ENCODE measurements around the gene COL18A1.
"Not testable (repeated sequence)": the region's sequence is repeated elsewhere in the genome, so short reads cannot be mapped to it uniquely, and the experiment has no call there.

COL18A1 gene

GRCh38 chr21:45429221-45430175 lies 24.5 kb downstream of the COL18A1 start:
- DNase-seq, result no peak

GRCh38 chr21:45430521-45431501 lies 25.8 kb downstream of the COL18A1 start:
- DNase-seq, result no peak

- DNase-seq, result no peak
Measured at GRCh38 chr21:45431781-45432572, 27.0 kb downstream of the COL18A1 start.

DNA sequence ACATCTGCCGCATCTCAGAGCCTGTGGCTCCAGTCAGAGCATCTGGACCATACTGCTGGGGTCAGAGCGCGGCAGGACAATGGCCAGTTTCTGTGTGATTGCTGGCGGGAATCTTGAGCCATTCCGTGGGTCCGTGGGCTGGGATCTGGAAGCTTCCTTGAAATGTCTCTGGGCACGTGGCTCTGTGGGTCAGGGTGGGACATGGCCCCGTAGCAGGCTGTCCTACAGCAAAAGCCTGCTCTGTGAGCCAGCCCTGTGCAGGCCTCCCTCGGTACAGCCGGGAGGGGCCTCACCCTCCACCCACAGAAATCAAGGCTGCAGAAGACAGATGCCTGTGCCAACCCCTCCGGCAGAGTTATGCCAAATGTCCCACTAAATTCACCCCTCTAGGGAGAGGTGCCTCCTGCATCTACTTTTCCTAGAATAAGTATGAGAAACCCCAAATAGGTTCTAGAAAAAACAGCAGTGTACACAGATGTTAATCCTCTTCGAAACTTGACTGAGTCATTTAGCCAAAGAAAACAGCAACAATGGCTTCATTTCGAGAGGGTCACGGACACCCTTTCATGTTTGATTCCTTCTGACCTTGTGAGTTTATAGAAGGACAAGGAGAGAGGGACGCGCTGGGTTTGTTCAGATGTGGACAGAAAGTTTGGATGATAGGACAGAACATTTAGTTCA lies 27.8 kb downstream of the COL18A1 start:
- no peak for DNase-seq

DNA sequence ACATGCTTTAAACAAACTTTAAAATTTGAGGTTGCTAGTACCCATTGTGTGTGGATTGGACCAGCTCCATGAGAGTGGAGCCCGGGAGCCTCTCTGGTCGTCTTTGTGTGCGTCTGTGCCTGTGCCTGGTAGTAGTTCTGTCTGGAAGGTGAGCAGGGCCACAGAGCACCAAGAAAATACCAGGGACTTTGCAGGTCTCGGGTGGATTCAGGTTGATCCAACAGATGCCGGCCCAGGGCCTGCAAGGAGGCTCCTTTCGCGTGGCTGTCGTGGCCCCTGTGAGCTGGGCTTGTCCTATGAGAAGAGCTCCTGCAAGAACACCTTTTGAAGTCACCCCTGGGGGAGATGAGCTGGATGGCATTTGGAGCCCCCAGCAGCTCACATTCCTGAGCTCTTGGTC lies 28.3 kb downstream of the COL18A1 start:
- no peak for DNase-seq

GRCh38 chr21:45433911-45434644 lies 29.1 kb downstream of the COL18A1 start:
- no peak for DNase-seq

GRCh38 chr21:45434645-45435217 lies 29.8 kb downstream of the COL18A1 start:
- DNase-seq, result no peak

GRCh38 chr21:45435405-45435981 lies 30.5 kb downstream of the COL18A1 start:
- DNase-seq, result no peak

DNA sequence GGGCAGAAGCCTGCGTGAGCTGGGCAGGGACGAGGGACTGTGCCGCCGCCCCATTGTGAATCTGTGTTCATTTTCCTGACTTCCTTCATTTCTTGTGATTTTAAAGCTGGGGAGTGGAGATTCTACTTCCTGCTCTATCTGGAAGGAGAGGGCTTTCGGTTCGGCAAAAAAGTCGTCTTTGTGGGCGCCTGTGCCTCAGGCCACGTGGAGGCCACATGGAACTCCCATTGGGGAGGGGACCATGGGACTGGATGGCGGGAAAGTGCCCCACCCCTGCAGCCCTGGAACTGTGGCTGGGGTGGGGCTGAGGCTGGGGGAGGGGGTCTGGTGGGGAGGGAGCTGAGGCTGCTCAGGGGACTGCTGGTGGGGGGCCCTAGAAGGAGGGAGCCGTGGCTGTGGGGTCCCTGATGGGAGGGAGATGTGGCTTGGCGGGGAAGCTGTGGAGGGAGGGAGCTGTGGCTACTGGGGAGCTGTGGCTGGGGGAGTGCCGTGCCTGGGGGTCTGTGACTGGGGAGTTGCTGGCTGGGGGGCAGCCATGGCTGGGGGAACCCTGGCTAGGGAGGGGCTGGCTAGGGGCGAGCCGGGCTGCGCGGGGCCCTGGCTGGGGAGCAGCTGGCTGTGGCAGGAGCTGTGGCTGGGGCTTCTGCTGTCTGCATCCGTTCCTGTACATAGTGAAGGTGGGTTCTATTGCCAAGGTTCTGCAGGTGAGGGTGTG lies 31.5 kb downstream of the COL18A1 start:
- DNase-seq, result no peak

- not testable (repeated sequence) for DNase-seq
Measured at GRCh38 chr21:45437844-45438243, 32.9 kb downstream of the COL18A1 start.

DNA sequence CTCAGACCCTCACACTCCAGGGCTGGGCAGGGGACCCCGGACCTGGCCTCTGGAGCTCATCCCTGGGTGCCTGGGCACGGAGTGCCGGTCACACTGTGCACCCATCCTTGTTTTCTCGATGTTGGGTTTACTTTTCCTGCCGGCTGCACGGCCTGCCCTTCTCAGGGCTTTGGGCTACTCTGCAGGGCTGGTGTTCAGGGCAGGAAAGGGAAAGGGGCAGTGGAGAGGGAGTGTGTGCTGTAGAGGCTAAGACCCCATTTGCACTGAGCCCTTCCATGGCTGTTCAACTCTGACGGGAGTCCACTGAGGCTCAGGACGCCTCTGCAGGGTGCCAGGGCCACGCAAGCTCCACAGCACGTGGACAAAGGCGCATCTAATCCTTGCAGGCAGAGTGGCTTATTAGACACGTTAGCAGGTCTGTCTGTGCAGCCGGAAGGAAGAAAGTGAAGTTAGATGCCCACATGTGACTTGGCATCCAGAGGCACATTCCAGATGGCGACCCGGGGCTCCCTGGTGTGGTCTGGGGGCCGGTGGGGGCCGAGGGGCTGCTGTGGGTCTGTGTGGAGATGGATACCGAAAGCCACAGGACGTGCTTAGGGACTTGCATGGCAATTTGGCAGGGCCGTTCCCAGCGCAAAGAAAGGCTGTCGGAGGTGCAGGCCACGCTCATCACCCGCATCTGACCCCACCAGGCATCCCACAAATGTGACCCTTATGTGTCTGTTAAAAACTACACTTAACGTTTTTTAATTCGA lies 33.6 kb downstream of the COL18A1 start:
- no peak for DNase-seq

DNA sequence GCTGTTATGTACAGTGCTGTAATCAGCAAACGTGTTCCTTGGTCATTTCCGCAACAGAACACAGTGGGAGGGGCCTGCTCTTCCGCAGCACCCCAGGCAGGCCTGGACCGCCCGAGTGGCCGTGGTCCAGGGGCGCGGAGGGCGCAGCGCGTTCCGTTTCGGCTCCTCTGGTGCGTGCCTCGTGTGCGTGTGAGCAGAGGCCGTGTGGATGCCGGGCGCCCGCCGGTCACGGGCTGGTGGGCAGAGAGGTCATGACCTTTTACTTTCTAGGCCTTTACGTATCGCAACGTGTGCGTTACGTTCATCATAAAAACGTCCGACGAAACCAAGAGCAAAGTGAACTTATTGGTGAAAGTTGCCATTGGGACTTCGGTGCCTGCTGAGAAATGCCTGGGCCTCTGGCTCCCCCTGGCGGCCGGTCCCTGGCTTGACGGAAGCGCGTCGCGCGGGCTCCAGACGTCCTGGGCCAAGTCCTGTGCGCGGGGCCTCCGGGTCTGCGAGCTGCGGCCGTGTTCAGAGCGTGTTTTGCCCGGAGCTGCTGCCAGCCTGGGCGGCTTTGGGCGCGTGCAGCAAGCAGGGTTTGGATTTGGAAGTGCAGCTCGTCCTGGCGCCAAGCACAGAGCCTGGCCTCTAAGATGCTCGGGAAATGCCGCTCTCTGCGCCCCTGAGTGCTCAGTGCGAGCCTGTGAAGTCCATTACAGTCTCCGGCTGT lies 34.4 kb downstream of the COL18A1 start:
- peak; percentile 57 for DNase-seq

DNA sequence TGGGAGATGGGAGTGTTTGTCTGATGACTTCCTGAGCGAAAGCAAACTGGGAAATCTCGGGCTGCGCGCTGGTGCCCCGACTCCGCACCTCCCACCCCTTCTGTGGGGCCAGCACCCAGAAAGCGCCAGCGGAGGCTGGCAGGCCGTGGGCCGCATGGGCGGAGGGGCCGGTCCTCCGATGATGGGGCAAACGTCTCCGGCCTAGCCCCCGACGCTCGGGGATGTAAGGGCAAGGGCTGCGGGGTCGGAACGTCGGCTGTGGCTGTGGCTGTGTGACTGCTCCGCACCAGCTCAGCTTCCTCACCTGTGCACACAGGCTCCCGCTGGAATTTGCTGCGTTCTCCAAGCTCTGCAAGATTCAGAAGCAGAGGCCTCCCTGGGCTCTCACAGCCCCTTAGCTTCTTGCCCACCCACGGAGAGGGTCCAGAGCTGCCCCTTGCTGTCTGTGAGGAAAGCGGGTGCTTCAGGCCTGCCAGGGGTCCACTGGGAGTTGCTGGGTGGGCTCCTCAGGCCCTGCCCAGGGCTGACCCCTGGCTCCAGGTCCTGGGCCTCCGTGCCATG lies 35.0 kb downstream of the COL18A1 start:
- DNase-seq, result no peak

DNA sequence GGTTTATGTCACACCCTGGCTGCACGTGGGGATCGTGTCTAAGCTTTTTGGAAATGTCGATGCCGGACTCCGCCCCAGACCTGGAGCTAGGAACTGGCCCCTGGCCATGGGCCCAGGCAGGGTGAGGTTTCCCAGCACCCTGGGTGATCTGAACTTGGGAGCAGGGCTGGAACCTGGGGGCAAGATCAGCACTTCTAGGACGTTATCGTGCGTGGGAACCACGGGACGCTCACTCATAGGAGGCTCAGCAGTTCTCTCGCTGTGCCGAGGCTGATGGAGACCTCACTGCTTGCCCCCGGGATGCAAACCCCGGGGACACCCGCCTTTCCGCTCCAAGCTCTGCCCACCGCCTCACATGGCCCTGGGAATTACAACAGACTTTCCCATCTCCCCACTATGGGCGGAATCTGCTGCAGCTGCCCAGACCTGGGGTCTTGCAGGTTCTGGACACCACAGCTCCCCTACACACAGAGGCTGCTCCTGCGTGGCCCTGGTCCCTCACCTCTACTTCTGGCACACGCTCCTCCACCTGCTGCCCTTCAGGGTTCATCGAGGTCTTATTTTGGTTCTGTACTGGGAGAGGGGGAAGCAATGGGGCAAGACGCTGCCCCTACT lies 35.9 kb downstream of the COL18A1 start:
- DNase-seq, result no peak

- no peak for DNase-seq
Measured at GRCh38 chr21:45441431-45442255, 36.7 kb downstream of the COL18A1 start.

GRCh38 chr21:45442276-45442675 lies 37.3 kb downstream of the COL18A1 start:
- DNase-seq, result no peak

All from DMS 273 treated with DMSO at 0.1 percent for 48 hours (cell line).